Activated T-helper 17 cell treated with anti-CD3 and anti-CD28 coated beads, Interleukin-2, amount 50 U/mL, for 72 hours (primary cell): ENCODE data around the gene ECT2. TPM values are rescaled to one million over a fixed set of nuclear protein-coding genes. Genes with fewer than 3 reads are reported as not detected.

Source experiments
- ATAC-seq: fragments of 150-1000 bp; cut with Tn5 transposase; replicated peaks from 2 replicates; pipeline ENCODE4 v1.10.0; 2021; ENCODE audit warnings: mild to moderate bottlenecking, moderate library complexity
- H3K27ac Mint-ChIP-seq: one replicate; pipeline ENCODE4 v1.8.0; 2022; ENCODE audit warnings: mixed read lengths
- H3K27me3 Mint-ChIP-seq: one replicate; pipeline ENCODE4 v1.8.0; 2022; ENCODE audit warnings: mixed read lengths
- H3K36me3 Mint-ChIP-seq: one replicate; pipeline ENCODE4 v1.8.0; 2022; ENCODE audit warnings: low read depth, mild to moderate bottlenecking, mixed read lengths
- H3K4me1 Mint-ChIP-seq: one replicate; pipeline ENCODE4 v1.8.0; 2022; ENCODE audit warnings: mixed read lengths
- H3K4me3 Mint-ChIP-seq: one replicate; pipeline ENCODE4 v1.8.0; 2022; ENCODE audit warnings: mild to moderate bottlenecking, mixed read lengths
- H3K9me3 Mint-ChIP-seq: one replicate; pipeline ENCODE4 v1.8.0; 2022; ENCODE audit warnings: mixed read lengths
- total RNA-seq, 2 donors: library from RNA; stranded (reverse); gene quantifications; one replicate each; pipeline ENCODE4 v1.2.3, GENCODE V29; 2022

The ECT2 gene
- total RNA-seq, 2 donors from 2014 or later: 43.3 to 54.0 TPM

GRCh38 chr3:172766718-172767405 lies 16.3 kb downstream of the ECT2 start:
- peaks cover 83% of the 10 kb centered on the region for H3K36me3 Mint-ChIP-seq
- H3K9me3 Mint-ChIP-seq: no peaks in the 10 kb centered on the region
- no peak overlapping the region for H3K4me3 Mint-ChIP-seq
- no peaks in the 10 kb centered on the region for H3K27me3 Mint-ChIP-seq
- peaks cover 6% of the 10 kb centered on the region for H3K4me1 Mint-ChIP-seq
- no peak overlapping the region for H3K27ac Mint-ChIP-seq
- no peak for ATAC-seq

DNA sequence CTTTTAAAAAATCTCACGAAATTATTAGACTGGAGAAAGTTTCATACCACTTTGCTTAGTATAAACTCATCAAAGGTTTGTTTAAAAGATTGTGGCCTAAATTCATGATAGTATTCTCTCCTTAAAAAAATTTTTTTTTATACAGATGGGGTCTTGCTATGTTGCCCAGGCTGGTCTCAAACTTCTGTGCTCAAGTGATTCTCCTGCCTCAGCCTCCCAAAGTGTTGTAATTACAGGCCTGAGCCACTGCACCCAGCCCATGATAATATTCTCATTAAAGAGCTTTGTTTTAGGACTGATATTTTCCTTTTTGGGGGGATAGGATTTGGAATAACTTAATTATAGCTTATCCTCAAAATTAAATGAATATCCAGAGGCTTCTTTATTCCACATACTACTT lies 19.9 kb downstream of the ECT2 start:
- Mint-ChIP-seq H3K36me3 (peaks cover 63% of the 10 kb centered on the region), H3K4me1 (peaks cover 6% of the 10 kb centered on the region), H3K9me3 (no peaks in the 10 kb centered on the region), H3K27me3 (no peaks in the 10 kb centered on the region), H3K27ac (no peak overlapping the region), H3K4me3 (no peak overlapping the region)
- ATAC-seq: no peak

- H3K9me3 Mint-ChIP-seq: no peaks in the 10 kb centered on the region
- no peak for ATAC-seq
- H3K27ac Mint-ChIP-seq: peak overlapping the region; percentile 21
- H3K36me3 Mint-ChIP-seq: peaks cover 63% of the 10 kb centered on the region
- peaks cover 6% of the 10 kb centered on the region for H3K4me1 Mint-ChIP-seq
- H3K27me3 Mint-ChIP-seq: no peaks in the 10 kb centered on the region
- no peak overlapping the region for H3K4me3 Mint-ChIP-seq
Observed at GRCh38 chr3:172771672-172772071, 21.1 kb downstream of the ECT2 start.

DNA sequence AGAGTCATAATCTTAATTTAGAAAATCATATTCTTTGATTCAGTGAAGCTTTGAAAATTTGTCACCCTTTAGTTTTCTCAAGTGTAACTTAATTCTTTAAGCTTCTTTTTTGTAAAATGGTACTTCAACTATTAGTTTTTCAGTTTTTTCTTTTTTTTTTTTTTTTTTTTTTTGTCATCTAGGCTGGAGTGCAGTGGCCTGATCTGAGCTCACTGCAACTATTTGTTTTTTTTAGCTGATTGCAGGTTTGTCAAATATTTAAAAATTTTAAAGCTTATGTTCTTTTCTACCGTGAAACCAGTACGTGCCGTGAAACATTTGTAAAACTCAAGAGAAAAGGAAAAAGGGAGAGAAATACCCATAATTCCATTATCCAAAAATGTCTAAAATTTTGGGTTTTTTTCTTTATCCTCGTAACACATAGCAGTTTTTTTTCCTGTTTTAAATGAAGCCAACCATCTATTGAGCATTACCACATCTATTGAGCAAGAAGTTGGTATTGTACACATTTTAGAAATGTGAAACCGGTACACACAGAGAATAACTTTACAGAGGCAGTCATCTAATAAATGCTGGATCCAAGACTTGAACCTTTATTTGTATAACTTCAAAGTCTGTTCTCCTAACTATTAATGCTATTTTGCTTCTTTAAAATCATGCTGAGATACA lies 25.7 kb downstream of the ECT2 start:
- Mint-ChIP-seq H3K4me1 (peaks cover 6% of the 10 kb centered on the region), H3K27ac (no peak overlapping the region), H3K9me3 (no peaks in the 10 kb centered on the region), H3K27me3 (no peaks in the 10 kb centered on the region), H3K4me3 (no peak overlapping the region), H3K36me3 (peaks cover 46% of the 10 kb centered on the region)
- ATAC-seq: no peak

DNA sequence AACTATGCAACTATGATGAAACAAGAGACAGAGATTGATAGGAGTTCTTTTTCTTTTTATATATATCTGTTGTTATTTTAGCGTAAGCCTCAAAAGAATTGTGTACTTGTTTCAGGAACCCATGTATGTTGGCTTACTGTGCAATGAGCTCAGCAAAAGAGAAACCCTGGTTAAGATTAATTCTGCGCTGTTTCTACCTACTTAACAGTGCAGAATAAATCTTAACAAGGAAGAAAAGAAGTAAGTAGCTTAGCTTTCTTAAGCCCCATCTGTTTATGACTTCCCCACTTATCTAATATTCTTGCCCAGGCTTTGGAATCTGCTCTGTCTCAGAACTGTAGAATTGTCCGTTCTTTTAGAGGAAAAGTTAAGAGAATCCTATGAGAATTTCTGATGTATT lies 27.4 kb downstream of the ECT2 start:
- Mint-ChIP-seq H3K4me3 (no peak overlapping the region), H3K27ac (no peak overlapping the region), H3K9me3 (no peaks in the 10 kb centered on the region), H3K4me1 (no peaks in the 10 kb centered on the region), H3K27me3 (no peaks in the 10 kb centered on the region), H3K36me3 (peaks cover 45% of the 10 kb centered on the region)
- ATAC-seq: no peak

DNA sequence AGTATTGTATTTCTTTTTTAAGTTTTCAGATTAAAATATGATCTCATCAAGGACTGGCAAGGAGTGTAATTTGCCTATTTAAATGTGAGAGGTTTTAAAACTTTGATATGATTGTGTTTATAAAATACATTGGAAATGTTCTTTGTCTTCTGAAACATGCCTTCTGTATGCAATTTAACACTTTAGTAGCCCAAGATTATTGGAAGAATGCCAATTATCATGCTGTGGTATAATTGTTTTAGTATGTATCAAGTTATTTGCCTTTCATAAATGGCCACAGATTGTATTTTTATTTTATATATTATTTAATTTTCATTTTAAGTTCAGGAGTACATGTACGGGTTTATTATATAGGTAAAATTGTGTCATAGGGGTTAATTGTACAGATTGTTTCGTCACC lies 31.7 kb downstream of the ECT2 start:
- peaks cover 31% of the 10 kb centered on the region for H3K36me3 Mint-ChIP-seq
- ATAC-seq: no peak
- H3K9me3 Mint-ChIP-seq: no peaks in the 10 kb centered on the region
- no peak overlapping the region for H3K27ac Mint-ChIP-seq
- no peaks in the 10 kb centered on the region for H3K4me1 Mint-ChIP-seq
- H3K27me3 Mint-ChIP-seq: no peaks in the 10 kb centered on the region
- H3K4me3 Mint-ChIP-seq: no peak overlapping the region

GRCh38 chr3:172786036-172786435 lies 35.5 kb downstream of the ECT2 start:
- H3K27ac Mint-ChIP-seq: no peak overlapping the region
- no peak overlapping the region for H3K4me3 Mint-ChIP-seq
- no peaks in the 10 kb centered on the region for H3K4me1 Mint-ChIP-seq
- no peaks in the 10 kb centered on the region for H3K9me3 Mint-ChIP-seq
- peaks cover 49% of the 10 kb centered on the region for H3K36me3 Mint-ChIP-seq
- H3K27me3 Mint-ChIP-seq: no peaks in the 10 kb centered on the region
- no peak for ATAC-seq

- Mint-ChIP-seq H3K27me3 (no peaks in the 10 kb centered on the region), H3K4me3 (no peak overlapping the region), H3K9me3 (no peaks in the 10 kb centered on the region), H3K36me3 (peaks cover 55% of the 10 kb centered on the region), H3K4me1 (no peaks in the 10 kb centered on the region), H3K27ac (no peak overlapping the region)
- no peak for ATAC-seq
Observed at GRCh38 chr3:172787019-172787418, 36.5 kb downstream of the ECT2 start.

DNA sequence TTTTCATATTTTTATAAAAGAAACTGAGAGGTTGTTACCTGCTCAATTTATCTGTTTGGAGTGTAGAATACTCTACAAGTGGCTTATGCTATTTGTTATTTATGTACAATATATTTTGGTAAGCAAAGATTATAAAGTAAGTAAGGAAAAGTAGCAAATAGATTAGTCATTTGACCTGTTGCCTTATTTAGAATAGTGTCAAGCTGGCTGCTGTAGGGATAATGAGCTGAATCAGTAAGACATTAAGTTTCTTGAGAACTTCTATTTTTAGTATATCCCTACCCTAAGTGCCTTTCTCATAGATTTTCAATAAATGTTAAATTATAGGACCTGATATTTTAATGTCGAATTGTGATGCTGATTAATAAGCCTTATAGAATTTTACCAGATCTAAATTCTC lies 37.2 kb downstream of the ECT2 start:
- H3K4me1 Mint-ChIP-seq: no peaks in the 10 kb centered on the region
- no peaks in the 10 kb centered on the region for H3K9me3 Mint-ChIP-seq
- no peak overlapping the region for H3K27ac Mint-ChIP-seq
- peaks cover 57% of the 10 kb centered on the region for H3K36me3 Mint-ChIP-seq
- no peak for ATAC-seq
- H3K4me3 Mint-ChIP-seq: no peak overlapping the region
- H3K27me3 Mint-ChIP-seq: no peaks in the 10 kb centered on the region

DNA sequence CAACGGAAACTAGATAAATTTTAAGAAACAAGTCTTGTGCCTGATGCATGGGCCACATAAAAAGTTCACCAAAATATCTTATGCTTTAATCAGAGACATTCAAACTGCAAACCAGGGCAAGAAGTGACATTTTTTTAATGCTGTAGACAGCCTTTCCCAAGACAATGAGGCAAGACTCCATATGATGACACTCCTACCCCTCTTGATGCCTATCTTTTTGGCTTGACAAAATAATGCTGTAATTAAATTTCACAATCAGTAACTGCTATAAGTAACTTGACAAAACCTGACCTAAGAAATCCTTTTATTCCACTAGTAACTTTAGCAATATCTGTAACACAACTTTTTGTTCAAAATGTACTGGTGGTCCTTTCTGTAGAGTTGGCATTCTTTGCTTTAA lies 48.7 kb downstream of the ECT2 start:
- ATAC-seq: no peak
- Mint-ChIP-seq H3K9me3 (no peaks in the 10 kb centered on the region), H3K4me3 (no peak overlapping the region), H3K27me3 (no peaks in the 10 kb centered on the region), H3K4me1 (no peaks in the 10 kb centered on the region), H3K27ac (no peak overlapping the region), H3K36me3 (peaks cover 14% of the 10 kb centered on the region)

- Mint-ChIP-seq H3K9me3 (no peaks in the 10 kb centered on the region), H3K4me1 (no peaks in the 10 kb centered on the region), H3K4me3 (no peak overlapping the region), H3K36me3 (peaks cover 14% of the 10 kb centered on the region), H3K27ac (no peak overlapping the region), H3K27me3 (no peaks in the 10 kb centered on the region)
- no peak for ATAC-seq
Observed at GRCh38 chr3:172800156-172800555, 49.6 kb downstream of the ECT2 start.

GRCh38 chr3:172803489-172803888 lies 53.0 kb downstream of the ECT2 start:
- Mint-ChIP-seq H3K27ac (peak overlapping the region; percentile 42), H3K4me3 (peak overlapping the region; percentile 8), H3K27me3 (no peaks in the 10 kb centered on the region), H3K4me1 (no peaks in the 10 kb centered on the region), H3K9me3 (no peaks in the 10 kb centered on the region), H3K36me3 (peaks cover 29% of the 10 kb centered on the region)
- ATAC-seq: no peak

- Mint-ChIP-seq H3K9me3 (no peaks in the 10 kb centered on the region), H3K27me3 (no peaks in the 10 kb centered on the region), H3K4me3 (no peak overlapping the region), H3K27ac (no peak overlapping the region), H3K4me1 (no peaks in the 10 kb centered on the region), H3K36me3 (peaks cover 29% of the 10 kb centered on the region)
- no peak for ATAC-seq
Observed at GRCh38 chr3:172804323-172804722, 53.8 kb downstream of the ECT2 start.

DNA sequence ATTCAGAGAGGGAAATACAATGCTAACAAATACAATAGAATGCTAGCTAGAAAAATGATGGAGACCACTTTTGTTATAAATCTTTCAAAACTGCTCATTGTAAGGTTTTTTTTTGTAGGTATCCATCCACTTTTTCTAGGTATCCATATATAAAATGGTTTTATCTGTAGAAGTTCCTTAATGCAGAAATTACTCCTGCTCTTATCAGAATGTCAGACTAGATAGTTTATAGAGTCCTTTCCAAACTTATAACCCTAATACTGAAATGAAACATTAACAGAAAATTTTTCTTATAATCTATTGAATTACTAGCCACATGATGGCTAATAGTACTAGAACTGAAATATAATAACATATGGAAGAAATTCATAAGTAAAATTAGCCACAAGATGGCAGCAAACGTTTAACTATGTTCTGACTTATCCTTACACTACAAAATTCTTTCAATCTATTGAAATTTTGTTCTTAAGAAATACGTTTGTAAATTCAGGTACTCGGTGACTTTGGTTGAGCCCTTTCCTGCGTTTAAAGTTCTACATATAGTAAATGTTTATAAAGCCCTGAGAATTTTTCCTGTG lies 58.5 kb downstream of the ECT2 start:
- Mint-ChIP-seq H3K27ac (no peak overlapping the region), H3K4me3 (no peak overlapping the region), H3K36me3 (peaks cover 15% of the 10 kb centered on the region), H3K9me3 (no peaks in the 10 kb centered on the region), H3K4me1 (no peaks in the 10 kb centered on the region), H3K27me3 (no peaks in the 10 kb centered on the region)
- no peak for ATAC-seq

DNA sequence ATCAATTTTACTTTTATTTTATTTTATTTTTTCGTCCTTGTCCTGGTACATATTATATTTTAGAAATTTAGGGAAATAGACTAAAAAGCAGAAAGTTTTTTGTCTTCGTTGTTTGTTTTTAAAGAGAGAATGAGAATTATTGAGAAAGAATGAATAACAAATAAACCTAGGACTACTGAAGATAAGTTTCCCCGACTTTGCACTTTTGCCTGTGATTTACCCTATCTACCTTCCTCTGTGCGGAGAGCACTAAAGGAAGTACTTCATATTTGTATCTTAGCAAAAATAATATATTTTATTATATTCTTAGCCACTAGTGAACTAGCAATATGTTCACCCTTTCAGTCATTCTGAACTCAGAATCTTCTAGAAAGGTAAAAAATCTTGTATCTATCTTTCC lies 60.6 kb downstream of the ECT2 start:
- H3K36me3 Mint-ChIP-seq: peaks cover 16% of the 10 kb centered on the region
- H3K4me3 Mint-ChIP-seq: no peak overlapping the region
- H3K9me3 Mint-ChIP-seq: no peaks in the 10 kb centered on the region
- no peak overlapping the region for H3K27ac Mint-ChIP-seq
- no peaks in the 10 kb centered on the region for H3K27me3 Mint-ChIP-seq
- ATAC-seq: no peak
- no peaks in the 10 kb centered on the region for H3K4me1 Mint-ChIP-seq
